ENCODE results near the gene HHATL.

HHATL gene

DNA sequence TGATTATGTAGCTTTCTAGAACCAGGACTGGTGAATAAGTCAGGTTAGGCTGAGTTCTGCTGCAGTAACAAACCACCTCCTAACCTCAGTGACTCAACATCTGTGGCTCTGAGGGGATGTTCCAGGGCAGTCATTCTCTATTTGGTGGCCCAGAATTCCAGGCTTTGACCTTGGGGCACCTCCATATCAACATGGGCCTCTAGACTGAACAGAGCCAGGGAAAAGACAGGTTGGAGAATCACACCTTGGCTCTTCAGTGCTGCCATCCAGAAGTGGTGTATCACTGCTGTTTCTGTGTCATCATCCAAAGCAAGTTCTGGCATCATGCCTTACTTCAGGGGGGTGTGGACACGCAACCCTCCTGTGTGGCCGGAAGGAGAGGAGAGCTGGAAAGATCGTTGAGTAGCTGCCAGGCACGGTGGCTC lies 33.8 kb downstream of the HHATL start:
- DNase-seq: no peak
- TF ChIP-seq GATA1 (IDR thresholded peaks at IDR 0.05; ENCODE audit: low read depth, low read length) (no peak), POLR2A (IDR thresholded peaks at IDR 0.05; ENCODE audit: low read length) (no peak)

DNA sequence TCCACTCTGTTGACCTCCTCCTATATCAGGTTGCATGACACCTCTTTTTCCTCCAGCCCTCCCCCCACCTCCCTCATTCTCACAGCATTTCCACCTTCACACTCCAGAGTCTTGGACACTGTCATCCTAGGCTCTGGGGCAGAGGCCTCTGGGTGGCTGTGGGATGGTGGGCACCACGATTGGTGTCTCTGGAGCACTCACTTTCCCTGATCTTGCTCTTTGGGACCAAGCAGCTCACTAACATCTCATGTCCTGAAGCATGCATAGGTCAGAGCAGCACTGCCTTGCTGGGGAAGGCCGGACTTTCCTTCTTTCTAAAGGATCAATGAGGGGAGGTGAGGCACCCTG lies 34.2 kb downstream of the HHATL start:
- TF ChIP-seq GATA1 (IDR thresholded peaks at IDR 0.05; ENCODE audit: low read depth, low read length) (no peak), POLR2A (IDR thresholded peaks at IDR 0.05; ENCODE audit: low read length) (no peak)
- no peak for DNase-seq

DNA sequence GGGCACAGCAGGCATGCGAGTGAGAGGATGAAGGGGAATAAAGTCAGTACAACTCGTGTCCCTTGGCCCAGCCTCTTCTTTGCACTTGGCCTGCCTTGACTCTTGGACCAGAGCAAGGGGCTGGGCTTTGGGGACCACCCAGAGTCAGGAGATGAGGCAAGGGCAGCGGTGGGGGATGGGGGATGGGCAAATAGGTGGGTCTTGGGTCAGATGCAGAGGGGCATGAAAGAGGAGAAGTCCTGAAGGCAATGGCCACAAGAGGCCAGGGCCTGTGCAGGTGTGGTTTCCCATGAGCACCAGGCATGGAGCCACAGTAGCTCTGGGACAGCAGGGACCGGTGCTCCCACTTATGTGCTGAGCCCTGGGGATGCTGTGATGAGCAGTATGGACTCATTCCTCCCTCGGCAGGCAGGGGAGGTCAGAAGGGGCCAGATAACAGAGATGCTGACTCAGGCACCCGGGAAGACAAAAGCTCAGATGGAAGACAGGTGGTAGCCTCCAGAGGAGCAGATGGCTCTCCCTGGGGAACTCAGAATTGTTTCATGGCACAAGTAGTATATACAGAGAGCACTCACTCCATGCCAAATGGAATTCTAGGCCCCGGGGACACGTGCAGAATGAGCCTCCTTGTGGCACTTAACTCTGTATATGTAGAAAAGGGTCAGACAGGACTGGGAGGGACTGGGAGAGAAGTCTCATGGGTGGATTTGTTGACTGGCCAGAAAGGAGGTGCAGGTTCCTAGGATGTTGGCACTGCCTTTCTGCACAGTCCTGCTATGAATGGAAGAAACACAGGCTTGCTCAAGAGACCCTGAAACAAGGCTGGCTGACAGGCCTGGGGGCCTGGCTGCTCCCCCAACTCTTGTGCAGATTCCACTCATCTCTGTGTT lies 34.8 kb downstream of the HHATL start:
- no peak for DNase-seq
- TF ChIP-seq POLR2A (IDR thresholded peaks at IDR 0.05; ENCODE audit: low read length) (no peak), GATA1 (IDR thresholded peaks at IDR 0.05; ENCODE audit: low read depth, low read length) (no peak)

DNA sequence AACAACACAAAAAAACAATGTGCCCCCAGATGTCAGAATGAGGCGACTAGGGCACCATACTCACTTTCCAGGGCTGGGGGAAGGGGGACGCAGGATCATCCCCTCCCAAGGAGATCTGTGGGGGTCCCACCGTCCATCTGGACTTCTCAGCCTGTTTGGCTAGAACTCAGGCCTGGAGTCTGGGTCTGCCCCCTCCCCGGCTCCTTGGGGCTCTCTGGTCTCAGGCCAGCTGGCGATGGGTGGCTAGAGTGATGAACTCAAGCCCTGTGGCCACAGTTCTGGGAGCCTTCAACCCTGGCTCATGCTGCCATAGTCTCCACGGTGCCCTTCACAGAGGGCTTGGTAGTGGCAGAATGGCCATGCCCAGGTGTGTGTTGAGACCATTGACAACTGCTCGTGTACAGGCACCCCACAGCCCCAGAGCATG lies 35.5 kb downstream of the HHATL start:
- no peak for TF ChIP-seq GATA1 (IDR thresholded peaks at IDR 0.05; ENCODE audit: low read depth, low read length)
- TF ChIP-seq POLR2A (IDR thresholded peaks at IDR 0.05; ENCODE audit: low read length): no peak
- DNase-seq: no peak

DNA sequence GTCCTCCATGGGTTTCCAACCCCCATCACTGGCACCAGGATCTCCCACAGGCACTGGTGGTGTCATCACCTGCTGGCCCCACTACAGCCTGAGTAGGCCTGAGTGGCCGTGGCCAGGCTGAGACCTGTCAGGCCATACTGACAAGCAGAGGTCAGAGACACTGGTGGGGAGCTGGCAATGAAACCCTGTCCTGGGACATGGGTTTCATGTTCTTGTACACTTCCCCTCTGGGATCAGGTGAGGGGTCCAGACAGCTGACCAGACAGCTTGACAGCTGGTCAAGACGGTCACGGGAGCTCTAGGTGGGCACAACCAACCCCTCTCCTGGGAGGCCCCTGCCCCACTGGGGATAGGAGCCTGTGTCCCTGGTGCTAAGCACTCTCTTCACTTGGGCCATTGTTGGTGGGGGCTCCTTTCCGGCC lies 36.0 kb downstream of the HHATL start:
- DNase-seq: no peak
- TF ChIP-seq POLR2A (IDR thresholded peaks at IDR 0.05; ENCODE audit: low read length) (no peak), GATA1 (IDR thresholded peaks at IDR 0.05; ENCODE audit: low read depth, low read length) (no peak)

DNA sequence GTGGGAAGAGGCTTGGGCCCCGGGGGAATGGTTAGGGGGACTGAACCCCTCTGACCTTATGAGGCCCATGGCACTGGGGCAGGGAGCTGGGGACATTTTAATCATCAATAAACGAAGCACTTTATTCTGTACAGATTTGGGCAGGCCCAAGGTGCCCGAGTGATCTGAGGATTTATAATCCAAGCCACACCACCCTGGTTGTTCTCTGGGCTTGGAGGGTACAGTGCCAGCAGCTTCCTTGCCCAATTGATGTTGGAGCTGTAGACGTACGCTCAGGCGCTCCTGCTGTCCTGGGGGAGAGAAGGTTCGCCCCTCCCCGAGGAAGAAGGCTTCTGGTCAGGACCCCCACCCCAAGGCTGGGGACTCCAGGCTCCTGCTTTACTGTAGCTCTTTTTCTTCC lies 36.6 kb downstream of the HHATL start:
- TF ChIP-seq GATA1 (IDR thresholded peaks at IDR 0.05; ENCODE audit: low read depth, low read length) (no peak), POLR2A (IDR thresholded peaks at IDR 0.05; ENCODE audit: low read length) (no peak)

DNA sequence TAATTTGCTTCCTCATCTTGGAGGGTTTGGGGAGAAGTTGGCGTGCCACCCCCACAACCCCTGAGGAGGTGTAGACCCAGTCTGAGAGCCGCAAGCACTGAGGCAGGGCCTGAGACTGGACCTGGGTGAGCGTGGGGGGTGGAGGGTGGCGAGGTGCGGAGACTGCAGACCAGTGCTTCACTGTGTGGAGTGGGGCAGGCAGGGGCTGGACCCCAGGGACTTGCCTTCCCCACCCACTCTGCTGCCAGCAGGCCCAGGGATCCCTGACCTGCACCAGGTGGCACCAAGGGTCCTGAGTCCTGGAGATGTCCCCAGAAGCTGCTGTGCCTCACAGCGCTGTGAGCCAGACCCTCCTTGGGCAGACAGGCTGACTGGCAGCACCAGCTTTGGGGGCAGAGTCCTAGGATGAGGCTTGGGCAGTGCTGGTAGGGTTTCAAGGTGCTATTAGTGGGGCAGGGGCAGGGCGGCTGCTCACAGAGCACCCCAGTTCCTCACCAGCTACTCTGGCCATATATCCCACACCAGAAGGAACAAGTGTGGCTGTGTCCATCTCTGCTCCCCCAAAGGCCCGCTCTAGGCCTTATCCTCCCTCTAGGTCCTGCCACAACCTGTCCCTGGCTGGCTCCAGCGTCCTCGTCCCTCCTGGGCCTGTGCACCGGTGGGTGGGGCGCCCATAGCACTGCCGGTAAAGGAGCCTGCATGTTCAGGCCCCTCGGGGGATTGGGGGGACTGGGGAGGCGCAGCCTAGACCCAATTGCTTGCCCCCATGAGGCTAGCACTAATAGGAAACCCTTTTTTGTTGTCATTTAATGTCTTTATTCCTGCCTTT lies 37.3 kb downstream of the HHATL start:
- no peak for DNase-seq
- TF ChIP-seq GATA1 (IDR thresholded peaks at IDR 0.05; ENCODE audit: low read depth, low read length): no peak
- no peak for TF ChIP-seq POLR2A (IDR thresholded peaks at IDR 0.05; ENCODE audit: low read length)

More for the DNA sequence above, 36.6 kb downstream of the HHATL start:
- no peak for DNase-seq

DNA sequence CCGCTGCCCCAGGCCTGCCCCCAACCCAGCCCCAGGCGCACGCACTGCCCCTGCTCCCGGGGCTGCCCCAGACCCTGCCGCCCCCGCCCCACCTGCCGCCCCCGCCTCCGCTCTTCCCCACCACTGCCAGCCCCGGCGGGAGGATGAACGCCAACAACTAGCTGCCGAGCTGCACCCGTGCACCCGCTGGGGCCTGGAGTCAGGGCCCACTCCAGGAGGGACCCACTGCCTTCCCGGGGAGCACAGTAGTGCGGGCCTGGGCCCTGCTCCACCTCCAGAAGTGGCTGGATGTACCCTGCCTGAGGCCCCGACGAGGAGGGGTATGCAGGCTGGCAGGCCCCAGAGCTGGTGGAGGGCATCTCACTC lies 38.2 kb downstream of the HHATL start:
- TF ChIP-seq GATA1 (IDR thresholded peaks at IDR 0.05; ENCODE audit: low read depth, low read length) (no peak), POLR2A (IDR thresholded peaks at IDR 0.05; ENCODE audit: low read length) (no peak)
- DNase-seq: no peak

DNA sequence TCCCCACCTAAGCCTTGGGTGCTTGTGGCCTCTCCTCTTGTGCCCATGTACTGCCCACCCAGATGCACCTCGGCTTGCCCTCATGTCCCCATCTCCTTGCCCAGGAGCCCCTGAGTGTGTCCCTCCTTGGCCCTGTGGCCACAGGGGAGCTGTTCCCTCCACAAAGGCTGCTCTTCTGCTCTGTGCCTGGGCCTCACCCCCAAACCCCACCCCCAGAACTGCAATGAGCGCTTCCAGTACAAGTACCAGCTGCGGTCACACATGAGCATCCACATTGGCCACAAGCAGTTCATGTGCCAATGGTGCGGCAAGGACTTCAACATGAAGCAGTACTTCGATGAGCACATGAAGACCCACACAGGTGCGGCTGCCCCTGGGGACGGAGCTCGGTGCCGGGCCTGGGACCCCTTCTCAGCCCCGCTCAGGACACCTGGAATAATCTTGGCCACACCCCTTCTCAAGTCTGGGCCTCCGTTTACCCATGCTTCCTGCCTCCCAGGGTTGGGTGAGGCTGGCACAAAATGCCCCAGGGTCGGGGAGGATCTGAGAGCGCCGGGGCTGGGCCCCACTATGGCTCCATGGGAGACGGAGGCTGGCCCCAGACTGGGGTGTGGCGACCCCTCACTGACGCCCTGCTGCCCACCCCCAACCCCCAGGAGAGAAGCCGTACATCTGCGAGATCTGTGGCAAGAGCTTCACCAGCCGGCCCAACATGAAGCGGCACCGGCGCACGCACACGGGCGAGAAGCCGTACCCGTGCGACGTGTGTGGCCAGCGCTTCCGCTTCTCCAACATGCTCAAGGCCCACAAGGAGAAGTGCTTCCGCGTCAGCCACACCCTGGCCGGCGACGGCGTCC lies 38.8 kb downstream of the HHATL start:
- TF ChIP-seq POLR2A (IDR thresholded peaks at IDR 0.05; ENCODE audit: low read length): no peak
- TF ChIP-seq GATA1 (IDR thresholded peaks at IDR 0.05; ENCODE audit: low read depth, low read length): no peak
- DNase-seq: no peak

DNA sequence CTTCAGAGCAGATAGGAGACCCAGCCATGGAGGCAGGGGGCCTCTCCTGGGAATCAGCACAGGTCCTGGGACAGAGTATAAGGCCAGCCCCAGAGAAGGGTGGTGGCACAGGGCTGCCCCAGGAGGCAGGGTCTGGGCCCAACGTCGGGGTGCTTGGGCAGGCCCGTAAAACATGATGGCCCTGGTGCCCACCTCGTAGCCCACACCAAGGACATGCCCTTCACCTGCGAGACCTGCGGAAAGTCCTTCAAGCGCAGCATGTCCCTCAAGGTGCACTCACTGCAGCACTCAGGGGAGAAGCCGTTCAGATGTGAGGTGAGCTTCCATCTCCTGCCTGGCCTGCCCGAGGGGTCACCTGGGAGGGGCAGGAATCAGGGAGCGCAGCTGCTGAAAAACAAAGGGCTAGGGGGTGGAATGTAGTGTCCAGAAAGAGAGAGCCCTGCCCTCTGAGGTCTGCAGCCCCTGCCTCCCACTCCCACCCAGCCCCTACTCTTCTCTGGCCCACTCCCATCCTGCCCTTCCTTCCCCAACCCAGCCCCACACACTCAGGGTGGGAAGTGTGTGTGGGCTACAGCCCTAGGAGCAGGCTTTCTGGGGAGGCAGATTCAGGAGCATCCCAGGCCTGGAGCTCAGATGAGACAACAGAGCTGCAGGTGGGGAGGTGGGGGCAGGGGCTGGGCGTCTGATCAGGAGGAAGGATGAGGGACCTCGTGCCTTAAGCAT lies 39.6 kb downstream of the HHATL start:
- no peak for DNase-seq
- TF ChIP-seq GATA1 (IDR thresholded peaks at IDR 0.05; ENCODE audit: low read depth, low read length) (no peak), POLR2A (IDR thresholded peaks at IDR 0.05; ENCODE audit: low read length) (no peak)

DNA sequence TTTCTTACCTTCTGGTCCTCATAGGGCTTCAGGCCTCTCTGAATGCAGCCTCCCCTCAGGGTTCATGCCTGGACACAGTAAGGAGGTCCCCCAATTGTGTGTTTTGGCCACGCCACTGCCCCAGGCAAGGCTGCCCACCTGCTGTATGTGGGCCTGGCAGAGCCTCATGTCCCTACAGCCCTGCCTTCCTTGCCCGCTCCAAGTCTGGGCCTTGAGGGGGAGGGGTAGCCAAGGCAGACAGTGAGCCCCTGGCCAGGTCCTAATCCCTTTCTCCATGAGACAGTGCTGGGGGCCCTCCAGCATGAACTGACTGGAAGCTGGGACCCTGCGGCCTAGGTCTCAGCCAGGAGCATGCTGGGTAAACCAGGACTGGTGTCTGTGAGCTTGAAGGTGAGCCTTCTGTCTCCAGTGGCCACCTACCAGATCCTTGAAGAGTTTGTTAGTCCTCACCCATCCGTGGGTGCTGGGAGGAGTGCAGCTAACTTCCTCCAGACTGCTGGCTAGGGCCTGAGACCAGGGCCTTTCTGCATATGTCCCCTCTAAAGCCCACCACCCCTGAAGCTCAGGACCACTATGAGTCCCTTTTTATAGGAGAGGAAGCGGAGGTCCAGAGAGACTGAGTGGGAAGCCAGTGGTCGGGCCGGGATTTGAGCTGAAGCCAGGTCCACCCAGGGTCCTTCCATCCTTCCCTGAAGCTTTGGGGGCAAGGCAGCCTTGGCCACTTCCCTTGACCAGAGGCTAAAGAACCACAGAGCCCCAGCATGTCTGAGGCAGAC lies 40.4 kb downstream of the HHATL start:
- TF ChIP-seq POLR2A (IDR thresholded peaks at IDR 0.05; ENCODE audit: low read length): no peak
- TF ChIP-seq GATA1 (IDR thresholded peaks at IDR 0.05; ENCODE audit: low read depth, low read length): no peak
- DNase-seq: no peak

DNA sequence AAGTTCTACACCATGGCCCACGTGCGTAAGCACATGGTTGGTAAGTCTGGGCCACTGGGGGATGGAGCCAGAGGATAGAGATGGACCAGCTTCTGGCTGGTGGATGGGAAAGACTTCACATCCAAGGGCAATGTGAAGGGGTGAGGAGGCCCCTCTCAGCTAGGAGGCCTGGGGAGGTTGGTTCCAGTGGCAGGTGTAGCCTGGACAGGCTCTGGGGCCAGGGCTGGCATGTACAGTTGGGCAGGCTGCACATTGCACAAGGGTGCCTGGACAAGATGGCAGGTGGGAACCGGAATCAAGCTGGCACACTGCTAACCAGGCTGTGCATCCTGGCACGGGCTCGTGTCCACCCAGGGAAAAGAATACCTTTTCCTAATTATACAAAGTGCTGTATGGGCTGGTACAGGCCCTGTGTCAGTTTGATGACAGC lies 41.0 kb downstream of the HHATL start:
- TF ChIP-seq POLR2A (IDR thresholded peaks at IDR 0.05; ENCODE audit: low read length) (no peak), GATA1 (IDR thresholded peaks at IDR 0.05; ENCODE audit: low read depth, low read length) (no peak)
- DNase-seq: no peak

Data from erythroblast (primary cell).